ENCODE results near the gene USP49.

- TF ChIP-seq EZH2 (IDR thresholded peaks at IDR 0.05) (no peak), CTCF (IDR thresholded peaks at IDR 0.05 in 2 of 3, conservative IDR thresholded peaks at IDR 0.05 in 1 of 3; ENCODE audit: borderline replicate concordance in 1 of 3, insufficient read depth in 1 of 3, low read depth in 2 of 3, low read length in 2 of 3) (no peak), POLR2AphosphoS5 (IDR thresholded peaks at IDR 0.05; ENCODE audit: low read depth, low read length) (no peak), CEBPB (IDR thresholded peaks at IDR 0.05; ENCODE audit: low read depth) (no peak), EZH2phosphoT487 (IDR thresholded peaks at IDR 0.05; ENCODE audit: borderline replicate concordance) (no peak), REST (IDR thresholded peaks at IDR 0.05; ENCODE audit: low read depth) (no peak), JUND (IDR thresholded peaks at IDR 0.05) (no peak), EGR1 (IDR thresholded peaks at IDR 0.05; ENCODE audit: low read depth) (no peak), POLR2A (IDR thresholded peaks at IDR 0.05; ENCODE audit: borderline replicate concordance, extremely low read depth, insufficient read depth, insufficient read length) (no peak)
Measured at GRCh38 chr6:41896281-41896680, 1.1 kb upstream of the USP49 start.

Measured in HCT116 (cell line).